ENCODE results near the gene MX2.

DNA sequence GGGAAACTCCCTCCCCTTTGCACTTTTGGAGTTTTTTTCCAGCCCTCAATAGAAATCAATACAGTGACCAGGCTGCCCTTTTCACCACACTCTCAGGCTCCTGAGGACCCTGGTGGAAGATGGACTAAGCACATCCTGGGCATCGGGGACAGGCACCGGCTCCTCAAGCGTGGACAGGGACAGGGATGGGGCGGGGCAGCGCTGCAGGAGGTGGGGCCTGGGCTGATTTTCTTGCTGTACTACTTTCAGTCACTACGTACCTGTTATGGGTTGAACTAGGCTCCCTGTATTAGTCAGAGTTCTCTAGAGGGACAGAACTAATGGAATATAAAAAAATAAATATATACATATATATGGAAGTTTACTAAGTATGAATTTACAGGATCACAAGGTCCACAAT, 2.5 kb downstream of the MX2 start:
- TF ChIP-seq, protein P1, sequence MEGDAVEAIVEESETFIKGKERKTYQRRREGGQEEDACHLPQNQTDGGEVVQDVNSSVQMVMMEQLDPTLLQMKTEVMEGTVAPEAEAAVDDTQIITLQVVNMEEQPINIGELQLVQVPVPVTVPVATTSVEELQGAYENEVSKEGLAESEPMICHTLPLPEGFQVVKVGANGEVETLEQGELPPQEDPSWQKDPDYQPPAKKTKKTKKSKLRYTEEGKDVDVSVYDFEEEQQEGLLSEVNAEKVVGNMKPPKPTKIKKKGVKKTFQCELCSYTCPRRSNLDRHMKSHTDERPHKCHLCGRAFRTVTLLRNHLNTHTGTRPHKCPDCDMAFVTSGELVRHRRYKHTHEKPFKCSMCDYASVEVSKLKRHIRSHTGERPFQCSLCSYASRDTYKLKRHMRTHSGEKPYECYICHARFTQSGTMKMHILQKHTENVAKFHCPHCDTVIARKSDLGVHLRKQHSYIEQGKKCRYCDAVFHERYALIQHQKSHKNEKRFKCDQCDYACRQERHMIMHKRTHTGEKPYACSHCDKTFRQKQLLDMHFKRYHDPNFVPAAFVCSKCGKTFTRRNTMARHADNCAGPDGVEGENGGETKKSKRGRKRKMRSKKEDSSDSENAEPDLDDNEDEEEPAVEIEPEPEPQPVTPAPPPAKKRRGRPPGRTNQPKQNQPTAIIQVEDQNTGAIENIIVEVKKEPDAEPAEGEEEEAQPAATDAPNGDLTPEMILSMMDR (IDR thresholded peaks at IDR 0.05) = no peak
- TF ChIP-seq POLR2AphosphoS5 (IDR thresholded peaks at IDR 0.05; ENCODE audit: low read depth, low read length) (no peak), SIN3A (IDR thresholded peaks at IDR 0.05; ENCODE audit: borderline replicate concordance, insufficient read depth, low read depth, low read length) (no peak)
- TF ChIP-seq, protein P2, sequence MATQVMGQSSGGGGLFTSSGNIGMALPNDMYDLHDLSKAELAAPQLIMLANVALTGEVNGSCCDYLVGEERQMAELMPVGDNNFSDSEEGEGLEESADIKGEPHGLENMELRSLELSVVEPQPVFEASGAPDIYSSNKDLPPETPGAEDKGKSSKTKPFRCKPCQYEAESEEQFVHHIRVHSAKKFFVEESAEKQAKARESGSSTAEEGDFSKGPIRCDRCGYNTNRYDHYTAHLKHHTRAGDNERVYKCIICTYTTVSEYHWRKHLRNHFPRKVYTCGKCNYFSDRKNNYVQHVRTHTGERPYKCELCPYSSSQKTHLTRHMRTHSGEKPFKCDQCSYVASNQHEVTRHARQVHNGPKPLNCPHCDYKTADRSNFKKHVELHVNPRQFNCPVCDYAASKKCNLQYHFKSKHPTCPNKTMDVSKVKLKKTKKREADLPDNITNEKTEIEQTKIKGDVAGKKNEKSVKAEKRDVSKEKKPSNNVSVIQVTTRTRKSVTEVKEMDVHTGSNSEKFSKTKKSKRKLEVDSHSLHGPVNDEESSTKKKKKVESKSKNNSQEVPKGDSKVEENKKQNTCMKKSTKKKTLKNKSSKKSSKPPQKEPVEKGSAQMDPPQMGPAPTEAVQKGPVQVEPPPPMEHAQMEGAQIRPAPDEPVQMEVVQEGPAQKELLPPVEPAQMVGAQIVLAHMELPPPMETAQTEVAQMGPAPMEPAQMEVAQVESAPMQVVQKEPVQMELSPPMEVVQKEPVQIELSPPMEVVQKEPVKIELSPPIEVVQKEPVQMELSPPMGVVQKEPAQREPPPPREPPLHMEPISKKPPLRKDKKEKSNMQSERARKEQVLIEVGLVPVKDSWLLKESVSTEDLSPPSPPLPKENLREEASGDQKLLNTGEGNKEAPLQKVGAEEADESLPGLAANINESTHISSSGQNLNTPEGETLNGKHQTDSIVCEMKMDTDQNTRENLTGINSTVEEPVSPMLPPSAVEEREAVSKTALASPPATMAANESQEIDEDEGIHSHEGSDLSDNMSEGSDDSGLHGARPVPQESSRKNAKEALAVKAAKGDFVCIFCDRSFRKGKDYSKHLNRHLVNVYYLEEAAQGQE (IDR thresholded peaks at IDR 0.05; ENCODE audit: insufficient read depth in 1 of 2, low read depth in 2 of 2, low read length in 1 of 2) = no peak
